Activated CD8-positive, alpha-beta memory T cell treated with anti-CD3 and anti-CD28 coated beads for 24 hours (primary cell): ENCODE results near the gene SGK2.
"Not testable (repeated sequence)": the region's sequence is repeated elsewhere in the genome, so short reads cannot be mapped to it uniquely, and the experiment has no call there.

ENCODE experiments used
- DNase-seq: peaks from one replicate; pipeline ENCODE4 v3.0.0-alpha.2; 2020

The SGK2 gene

DNA sequence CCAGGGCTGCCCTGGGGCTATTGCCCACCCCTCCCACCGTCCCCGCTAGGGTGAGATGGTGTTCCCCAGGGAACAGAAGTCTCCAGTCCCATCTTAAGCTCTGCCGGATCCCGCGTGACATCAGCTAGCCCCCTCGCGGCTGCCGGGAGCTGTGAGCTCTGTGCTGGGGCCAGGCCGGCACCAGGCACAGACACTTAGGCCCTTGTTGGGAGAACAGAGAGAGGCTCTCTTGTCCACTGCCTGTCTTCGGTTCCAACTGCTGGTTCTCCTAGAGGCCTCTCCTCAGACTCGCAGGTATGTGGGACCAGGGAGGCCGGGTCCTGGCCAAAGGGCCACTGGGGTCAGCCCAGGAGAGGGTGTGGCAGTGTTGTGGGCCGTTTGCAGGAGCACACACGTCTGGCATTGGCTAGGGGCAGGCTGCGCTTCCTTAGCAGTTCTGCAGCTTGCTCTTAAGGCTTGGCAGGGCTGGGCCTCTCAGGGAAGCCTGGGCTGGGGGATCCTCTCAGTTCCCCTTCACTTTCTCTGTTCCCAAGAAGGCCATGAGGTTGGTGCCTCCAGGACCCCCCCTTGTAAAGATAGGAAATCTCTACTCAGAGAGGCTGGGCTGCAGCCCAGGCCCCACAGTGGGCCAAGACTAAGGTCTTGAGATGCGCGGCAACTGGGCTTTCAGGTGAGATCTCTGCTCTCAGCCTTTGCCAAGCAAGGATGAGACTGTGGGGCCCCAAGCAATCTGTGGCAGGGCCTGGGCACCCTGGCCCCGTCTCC is 6.3 kb downstream of the SGK2 start:
- no peak for DNase-seq

DNA sequence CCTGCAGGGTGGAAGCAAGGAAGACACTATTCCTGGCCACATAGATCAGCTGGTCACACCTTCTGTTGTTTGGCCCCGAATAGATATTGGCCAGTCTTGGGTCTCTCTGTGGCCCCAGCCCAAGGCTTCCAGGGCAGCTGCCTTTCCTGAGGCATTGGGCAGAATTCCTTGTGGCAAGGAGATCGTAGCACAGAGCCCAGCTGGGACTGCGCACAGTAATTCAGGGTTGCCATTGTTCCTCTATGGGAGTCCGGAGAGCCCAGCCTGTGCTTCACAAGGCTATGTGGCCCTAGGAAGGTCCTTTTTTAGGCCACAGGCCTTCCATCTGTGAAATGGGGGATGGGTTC is 6.9 kb downstream of the SGK2 start:
- no peak for DNase-seq

DNA sequence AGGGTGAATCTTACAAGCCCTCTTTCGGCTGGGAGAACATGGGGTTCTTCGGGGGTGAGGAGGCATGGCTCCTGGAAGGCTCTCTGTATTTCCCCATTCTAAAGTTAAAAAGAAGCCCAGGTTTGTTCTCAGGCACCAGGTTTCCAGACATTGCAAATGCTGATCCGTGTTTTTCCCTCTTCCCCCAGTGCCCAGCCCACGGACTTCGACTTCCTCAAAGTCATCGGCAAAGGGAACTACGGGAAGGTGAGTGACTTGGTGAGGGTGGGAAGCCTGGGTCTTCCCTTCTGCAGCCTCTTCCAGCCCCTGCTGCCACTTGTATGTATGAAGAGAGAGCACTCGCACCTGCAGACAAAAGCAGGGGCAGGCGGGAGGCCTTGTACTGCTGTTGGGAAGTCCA is 8.7 kb downstream of the SGK2 start:
- DNase-seq = no peak

DNA sequence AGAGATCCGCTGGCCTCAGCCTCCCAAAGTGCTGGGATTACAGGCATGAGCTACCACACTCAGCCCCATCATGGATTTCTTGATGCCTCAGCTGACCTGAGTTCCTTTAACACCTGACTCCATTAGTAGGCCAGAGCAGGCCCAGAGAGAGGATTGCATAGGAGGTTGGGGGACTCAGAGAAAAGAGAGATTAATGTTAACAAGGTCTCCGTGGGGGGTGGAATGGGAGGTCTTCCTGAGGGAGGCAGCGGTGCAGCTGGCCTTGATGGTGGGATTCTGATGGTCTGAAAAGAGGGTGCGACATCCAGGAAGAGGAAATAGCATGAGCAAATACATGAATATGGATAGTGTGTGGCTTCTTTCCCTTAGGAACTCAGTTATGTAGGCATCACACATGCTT is 9.9 kb downstream of the SGK2 start:
- DNase-seq = no peak

DNA sequence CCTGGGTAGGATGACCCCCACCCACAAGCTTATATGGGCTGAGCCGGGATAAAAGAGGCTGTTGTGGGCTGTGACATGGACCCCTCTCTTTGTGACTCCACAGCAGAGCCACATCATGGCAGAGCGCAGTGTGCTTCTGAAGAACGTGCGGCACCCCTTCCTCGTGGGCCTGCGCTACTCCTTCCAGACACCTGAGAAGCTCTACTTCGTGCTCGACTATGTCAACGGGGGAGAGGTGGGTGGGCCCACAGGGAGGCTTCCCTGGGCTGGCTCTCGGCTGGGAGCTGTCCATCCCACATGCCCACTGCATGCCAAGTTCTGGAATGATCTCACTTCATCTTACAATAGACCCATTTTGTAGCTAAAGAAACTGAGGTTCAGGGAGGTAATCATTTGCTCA is 10.5 kb downstream of the SGK2 start:
- no peak for DNase-seq

DNA sequence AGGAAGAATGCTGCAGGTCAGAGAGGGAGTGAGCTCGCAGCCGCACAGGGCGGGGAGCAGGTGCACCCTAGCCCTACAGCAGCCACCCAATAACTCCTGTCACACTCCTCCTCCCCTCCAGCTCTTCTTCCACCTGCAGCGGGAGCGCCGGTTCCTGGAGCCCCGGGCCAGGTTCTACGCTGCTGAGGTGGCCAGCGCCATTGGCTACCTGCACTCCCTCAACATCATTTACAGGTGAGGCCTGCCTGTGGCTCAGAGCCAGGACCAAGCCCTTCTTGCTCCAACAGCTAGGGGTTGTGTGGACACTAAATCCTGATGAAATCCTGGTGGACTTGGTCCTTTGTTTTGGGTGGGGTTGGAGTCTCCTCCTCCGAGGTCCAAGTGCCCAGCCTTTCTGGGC is 11.7 kb downstream of the SGK2 start:
- DNase-seq = no peak

DNA sequence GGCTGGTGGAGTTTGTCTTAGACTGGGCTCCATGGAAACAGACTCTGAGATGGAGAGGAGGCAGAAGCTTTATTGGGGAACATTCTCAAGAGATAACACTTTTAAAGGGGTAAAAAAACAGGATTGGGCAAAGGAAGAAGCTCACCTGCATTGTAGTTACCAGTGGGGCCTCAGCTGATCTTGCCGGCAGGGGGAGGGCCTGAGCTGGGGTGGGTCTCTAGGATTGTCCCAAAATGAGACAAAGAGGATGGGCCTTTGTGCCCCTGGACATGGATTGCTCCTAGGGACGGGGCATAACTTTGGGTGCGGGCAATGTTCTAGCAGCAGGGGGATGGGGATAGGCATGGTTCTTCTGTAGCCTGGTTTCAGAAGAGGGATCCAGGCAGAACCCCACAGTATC is 12.5 kb downstream of the SGK2 start:
- no peak for DNase-seq

DNA sequence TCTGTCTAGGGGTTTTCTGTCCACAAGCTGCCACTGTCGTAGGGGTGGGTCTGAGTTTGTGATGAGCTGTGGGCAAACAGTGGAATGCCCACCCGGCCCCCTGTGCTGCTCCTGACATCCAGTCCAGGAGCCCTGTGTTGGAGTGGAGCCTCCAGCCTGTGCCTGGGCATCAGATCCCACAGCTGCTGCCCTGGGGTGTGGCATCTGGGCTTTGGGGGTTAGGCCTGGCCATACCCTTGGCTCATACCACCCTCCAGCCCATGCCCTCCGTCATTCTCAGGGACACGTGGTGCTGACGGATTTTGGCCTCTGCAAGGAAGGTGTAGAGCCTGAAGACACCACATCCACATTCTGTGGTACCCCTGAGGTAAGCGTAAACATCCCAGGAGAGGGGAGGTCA is 12.9 kb downstream of the SGK2 start:
- DNase-seq = no peak

DNA sequence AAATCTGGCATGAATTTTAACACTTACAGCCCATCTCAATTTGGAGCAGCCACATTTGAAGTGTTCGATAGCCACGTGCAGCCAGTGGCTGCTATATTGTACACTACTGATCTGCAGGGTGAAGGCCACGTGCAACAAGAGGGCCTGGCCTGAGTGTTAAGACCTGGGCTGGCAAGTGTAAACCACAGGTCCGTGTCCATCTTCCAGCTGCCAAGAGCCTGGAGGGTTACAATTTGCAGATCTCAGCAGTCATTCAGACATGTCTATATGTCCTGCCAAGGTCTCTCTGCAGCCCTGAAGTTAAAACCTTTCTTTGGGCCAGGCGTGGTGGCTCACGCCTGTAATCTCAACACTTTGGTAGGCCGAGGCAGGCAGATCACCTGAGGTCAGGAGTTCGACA is 14.1 kb downstream of the SGK2 start:
- DNase-seq = no peak

DNA sequence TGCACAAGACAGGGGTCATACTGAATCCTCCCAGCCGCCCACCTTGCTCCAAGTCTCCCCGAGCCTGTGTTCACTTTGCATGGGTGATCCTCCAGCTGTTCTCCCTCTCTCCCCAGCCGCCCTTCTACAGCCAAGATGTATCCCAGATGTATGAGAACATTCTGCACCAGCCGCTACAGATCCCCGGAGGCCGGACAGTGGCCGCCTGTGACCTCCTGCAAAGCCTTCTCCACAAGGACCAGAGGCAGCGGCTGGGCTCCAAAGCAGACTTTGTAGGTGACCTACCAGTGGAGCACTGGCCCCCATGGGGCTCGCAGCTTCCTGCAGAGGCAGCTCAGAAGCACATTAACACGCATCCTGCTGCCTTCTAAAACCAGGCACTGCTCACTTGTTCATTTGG is 17.3 kb downstream of the SGK2 start:
- no peak for DNase-seq

DNA sequence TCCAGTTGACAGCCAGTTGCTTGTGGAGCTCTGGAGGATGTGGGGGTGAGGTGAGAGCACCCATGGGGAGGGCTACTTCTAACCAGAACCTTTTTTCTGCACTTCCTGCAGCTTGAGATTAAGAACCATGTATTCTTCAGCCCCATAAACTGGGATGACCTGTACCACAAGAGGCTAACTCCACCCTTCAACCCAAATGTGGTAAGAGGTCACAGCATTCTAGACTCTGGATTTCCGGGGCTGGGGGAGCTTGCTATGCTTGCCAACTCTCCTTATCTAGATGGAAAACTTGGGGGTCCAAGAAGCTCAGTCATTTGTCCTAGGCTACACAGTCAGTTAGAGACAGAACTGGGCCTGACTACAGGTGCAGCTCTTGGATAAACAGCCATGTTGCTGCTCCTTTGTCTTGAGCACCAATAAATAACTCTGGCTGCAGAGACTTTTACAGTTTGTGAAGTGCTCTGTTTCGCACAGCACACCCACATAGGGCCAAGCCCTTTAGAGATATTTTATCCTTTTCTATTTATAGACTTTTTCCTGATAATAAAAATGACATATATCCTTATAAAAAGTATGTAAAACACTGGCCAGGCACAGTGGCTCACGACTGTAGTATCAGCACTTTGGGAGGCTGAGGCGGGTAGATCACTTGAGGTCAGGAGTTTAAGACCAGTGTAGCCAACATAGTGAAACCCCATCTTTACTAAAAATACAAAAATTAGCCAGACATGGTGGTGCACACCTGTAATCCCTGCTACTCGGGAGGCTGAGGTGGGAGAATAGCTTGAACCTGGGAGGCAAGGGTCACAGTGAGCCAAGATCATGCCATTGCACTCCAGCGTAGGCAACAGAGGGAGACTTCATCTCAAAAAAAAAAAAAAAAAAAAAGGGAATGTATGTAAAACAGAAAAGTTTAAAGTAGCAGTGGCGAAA is 21.3 kb downstream of the SGK2 start:
- DNase-seq = no peak

DNA sequence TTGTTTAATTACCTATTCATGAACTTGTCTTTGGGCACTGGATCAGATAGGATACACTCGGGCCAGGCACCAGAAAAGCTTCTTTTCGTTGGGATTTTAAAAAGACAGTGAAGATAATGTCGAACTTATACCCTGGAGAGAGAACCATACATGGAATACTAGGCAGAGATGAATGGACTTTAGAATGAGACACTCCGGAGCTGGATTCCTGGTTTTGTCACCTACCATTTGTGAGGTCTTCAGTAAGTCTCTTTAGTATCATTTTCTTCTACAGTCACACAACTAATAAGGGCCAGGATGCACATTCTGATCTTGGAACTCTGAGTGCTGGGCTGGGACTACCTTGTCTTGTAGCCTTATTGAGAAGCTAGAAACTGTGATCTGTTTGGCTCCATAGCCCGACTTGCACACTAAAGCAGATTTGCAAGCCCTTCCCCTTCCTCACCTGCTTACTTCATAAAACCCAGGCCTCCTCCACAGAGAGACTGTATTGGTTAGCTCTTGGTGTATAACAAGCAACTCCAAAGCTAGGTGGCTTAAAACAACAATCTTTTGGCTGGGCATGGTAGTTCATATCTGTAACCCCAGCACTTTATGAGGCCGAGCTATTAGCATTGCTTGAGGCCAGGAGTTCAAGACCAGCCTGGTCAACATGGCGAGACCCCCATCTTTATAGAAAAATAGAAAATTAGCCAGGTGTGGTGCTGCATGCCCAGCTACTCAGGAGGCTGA is 24.5 kb downstream of the SGK2 start:
- DNase-seq = no peak

DNA sequence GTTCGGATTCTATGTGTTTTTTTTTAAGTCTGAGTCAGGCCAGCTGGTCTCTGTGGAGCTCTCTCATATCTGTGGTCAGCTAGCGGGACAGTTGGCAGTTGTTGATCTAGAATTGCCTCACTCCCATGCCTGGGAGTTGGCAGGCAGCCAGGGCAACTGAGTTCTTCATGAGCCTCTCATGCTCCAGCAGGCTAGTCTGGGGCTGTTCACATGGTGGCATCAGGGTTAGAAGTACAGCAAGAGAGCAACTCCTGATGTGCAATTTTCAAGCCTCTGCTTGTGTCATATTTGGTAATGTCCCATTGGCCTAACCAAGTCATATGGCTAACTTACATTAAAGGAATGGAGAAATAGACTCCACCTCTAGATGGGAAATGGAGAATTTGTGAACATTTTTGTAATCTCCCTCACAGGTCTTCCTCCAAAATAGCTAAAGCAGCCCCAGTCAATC is 25.2 kb downstream of the SGK2 start:
- no peak for DNase-seq

DNA sequence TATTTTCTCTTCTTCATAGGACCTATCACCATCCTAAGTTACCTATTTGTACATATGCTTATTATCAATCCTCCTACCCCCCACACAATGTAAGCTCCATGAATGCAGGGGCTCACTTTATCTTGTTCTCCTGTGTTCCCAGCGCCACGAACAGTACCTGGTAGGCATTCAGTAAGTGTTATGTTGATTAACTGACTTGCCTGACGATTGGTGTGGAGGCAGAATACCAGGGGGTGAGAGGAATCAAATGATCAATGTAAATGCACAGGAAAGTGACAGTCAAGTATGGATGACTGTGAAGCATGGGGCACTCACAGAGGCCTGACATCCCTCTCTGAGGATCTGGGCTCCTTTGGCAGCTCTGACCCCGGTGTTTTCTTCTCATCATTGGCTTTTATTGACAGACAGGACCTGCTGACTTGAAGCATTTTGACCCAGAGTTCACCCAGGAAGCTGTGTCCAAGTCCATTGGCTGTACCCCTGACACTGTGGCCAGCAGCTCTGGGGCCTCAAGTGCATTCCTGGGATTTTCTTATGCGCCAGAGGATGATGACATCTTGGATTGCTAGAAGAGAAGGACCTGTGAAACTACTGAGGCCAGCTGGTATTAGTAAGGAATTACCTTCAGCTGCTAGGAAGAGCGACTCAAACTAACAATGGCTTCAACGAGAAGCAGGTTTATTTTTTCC is 25.8 kb downstream of the SGK2 start:
- no peak for DNase-seq

DNA sequence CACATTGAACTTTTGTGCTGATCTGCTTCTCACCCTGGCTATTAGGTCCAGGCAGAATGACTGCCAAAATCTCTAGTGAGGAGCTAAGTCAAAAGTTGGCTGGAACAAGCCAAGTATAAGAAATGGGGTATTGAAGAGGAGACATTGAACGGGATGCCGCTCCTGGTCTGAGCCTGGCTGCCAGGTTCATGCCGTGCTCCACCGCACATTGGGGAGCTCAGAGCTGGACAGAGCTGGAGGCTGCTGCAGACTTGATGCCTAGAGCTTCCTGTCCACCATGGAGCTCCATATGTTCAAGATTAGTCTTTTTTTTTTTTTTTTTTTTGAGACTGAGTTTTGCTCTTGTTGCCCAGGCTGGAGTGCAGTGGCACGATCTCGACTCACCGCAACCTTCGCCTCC is 27.8 kb downstream of the SGK2 start:
- no peak for DNase-seq

DNA sequence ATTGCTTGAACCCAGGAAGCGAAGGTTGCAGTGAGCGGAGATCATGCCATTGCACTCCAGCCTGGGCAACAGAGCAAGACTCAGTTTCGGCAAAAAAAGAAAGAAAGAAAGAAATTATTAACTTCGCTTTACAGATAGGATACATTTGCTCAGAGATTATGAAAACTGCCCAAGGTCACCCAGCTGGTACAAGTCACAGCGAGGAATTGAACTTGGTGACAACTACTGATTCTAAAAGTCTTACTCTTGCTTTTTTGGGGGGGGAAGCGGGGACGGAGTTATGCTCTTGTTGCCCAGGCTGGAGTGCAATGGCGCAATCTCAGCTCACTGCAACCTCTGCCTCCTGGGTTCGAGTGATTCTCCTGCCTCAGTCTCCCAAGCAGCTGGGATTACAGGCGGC is 29.7 kb downstream of the SGK2 start:
- not testable (repeated sequence) for DNase-seq

DNA sequence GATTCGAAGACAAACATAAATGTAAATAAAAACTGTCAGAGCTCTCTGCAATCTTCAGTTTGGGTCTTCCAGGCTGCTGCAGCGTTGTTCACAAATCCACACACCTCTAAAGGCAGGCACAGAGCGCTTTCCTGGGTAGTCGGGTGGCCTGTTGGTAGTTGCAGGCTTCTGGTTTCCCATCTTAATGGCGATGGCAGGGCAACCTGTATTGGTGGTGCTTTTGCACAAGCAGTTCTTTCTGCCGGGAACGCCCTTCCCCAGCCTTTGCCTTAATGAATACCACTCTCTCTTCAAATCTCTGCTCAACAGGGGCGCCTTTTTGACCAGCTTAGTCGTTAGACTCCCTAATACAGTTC is 31.2 kb downstream of the SGK2 start:
- no peak for DNase-seq

DNA sequence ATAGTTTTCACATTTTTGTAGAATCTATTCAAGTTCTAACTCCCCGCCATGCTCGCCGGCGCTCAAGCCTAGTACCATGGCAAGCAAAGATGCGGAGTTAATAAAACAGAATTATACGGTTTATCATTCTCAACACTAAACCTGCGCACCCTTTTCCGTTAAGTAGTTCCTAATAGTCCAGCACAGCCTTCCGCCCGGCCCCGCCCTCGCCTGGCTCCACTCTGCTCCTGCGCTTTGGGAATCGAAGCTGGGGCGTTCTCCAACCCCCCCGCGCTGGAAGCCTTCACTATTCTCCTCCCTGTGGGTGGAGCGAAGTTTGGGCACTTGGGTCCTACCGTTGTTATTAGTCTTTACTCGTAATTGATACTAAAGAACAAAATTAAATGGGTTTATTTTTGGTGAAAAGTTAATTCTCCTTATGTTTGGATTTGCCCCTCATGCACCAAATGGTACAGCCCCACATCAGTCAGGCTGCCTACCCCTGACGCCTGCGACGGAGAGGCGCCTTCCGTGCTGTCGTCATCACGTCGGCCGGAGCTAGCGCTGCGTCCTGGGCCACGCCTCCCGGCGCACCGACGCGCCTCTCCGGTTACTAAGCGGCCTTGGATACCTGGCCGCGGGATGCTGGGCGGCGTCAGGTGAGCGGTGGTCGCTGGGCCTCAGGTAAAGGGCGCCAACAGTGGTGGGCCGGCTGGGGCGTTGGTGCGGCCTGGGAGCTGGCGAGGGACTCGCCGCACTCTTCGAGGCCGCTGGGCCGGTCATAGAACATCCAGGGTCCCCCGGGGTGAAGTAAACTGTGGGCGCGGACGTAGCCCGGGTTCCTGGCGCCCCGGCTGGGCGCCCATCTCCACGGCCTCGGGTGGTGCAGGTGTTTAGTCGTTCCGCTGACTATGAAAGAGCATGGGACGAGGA is 31.8 kb downstream of the SGK2 start, which contains the start of gene IFT52:
Gene IFT52 (plus strand): TSS at position 546 of the 912 bp plus-strand sequence. CDS start 3,762 bp downstream, outside the sequence.
- DNase-seq = peak; percentile 92

DNA sequence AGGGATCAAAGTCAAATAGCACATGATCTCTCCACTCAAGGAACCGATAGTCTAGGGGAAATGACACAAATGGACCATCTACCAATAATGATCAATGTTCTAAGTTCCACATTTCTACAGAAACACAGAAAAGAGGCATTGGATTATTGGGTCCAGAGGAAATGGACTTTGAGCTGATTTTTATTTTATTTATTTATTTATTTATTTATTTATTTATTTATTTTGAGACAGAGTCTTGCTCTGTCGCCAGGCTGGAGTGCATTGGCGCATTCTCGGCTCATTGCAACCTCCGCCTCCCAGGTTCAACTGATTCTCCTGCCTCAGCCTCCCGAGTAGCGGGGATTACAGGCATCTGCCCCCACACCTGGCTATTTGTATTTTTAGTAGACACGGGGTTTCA is 43.1 kb downstream of the SGK2 start:
- not testable (repeated sequence) for DNase-seq

DNA sequence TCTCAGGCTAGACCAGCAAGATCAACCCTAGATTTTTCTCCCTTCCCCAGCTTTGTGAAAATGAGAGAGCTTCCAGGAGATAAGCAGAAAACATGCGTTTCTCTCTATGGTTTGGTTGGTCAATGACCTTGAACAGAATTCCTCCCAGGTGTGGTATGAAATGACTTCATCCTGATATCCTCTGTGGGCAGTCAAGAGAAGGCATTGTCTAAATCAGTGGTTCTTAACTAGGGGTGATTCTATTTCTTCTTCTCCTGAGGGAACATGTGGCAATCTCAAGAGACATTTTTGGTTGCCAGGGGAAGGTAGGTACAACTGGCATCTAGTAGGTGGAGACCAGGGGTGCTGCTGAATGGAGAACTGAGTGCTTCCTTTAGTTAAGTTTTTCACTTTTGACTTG is 44.3 kb downstream of the SGK2 start:
- no peak for DNase-seq

DNA sequence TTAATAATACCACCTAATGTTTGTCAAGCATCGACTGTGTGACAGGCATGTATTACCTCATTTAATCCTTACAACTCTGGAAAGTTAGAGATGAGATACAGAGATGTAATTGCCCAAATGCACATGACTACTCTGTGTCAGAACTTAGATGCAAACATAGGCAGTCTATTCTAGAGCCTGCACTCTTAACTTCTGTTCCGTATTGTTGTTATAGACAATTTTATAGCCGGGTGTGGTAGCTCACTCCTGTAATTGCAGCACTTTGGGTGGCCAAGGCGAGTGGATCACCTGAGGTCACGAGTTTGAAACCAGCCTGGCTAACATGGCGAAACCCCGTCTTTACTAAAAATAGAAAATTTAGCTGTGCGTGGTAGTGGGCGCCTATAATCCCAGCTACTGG is 46.9 kb downstream of the SGK2 start:
- DNase-seq = no peak

DNA sequence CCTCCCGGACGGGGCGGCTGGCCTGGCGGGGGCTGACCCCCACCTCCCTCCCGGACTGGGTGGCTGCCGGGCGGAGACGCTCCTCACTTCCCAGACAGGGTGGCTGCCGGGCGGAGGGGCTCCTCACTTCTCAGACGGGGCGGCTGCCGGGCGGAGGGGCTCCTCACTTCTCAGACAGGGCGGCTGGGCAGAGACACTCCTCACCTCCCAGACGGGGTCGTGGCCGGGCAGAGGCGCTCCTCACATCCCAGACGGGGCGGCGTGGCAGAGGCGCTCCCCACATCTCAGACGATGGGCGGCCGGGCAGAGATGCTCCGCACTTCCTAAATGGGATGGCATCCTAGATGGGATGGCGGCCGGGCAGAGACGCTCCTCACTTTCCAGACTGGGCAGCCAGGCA is 48.5 kb downstream of the SGK2 start:
- not testable (repeated sequence) for DNase-seq
